Measurements from ENCODE around the gene CENPT.
"Not testable (repeated sequence)": the region's sequence is repeated elsewhere in the genome, so short reads cannot be mapped to it uniquely, and the experiment has no call there.

Gene CENPT

GRCh38 chr16:67874372-67874771 lies 26.9 kb upstream of the CENPT start:
- DNase-seq, result no peak

- no peak for DNase-seq
These were observed 26.2 kb upstream of the CENPT start for GRCh38 chr16:67873435-67874370.

- DNase-seq, result peak; percentile 83
These were observed 25.3 kb upstream of the CENPT start, which contains the start of gene EDC4 for GRCh38 chr16:67872631-67873434. EDC4 (plus strand) TSS chr16:67873052; CDS start chr16:67873262, 210 bp downstream.

GRCh38 chr16:67872131-67872630 lies 24.7 kb upstream of the CENPT start:
- DNase-seq, result no peak

GRCh38 chr16:67871256-67871655 lies 23.8 kb upstream of the CENPT start:
- no peak for DNase-seq

GRCh38 chr16:67869653-67870052 lies 22.2 kb upstream of the CENPT start:
- no peak for DNase-seq

GRCh38 chr16:67868290-67868689 lies 20.8 kb upstream of the CENPT start:
- no peak for DNase-seq

- DNase-seq, result no peak
These were observed 17.8 kb upstream of the CENPT start for GRCh38 chr16:67865318-67865717.

GRCh38 chr16:67864594-67864993 lies 17.1 kb upstream of the CENPT start:
- no peak for DNase-seq

- DNase-seq, result not testable (repeated sequence)
These were observed 16.6 kb upstream of the CENPT start for GRCh38 chr16:67864044-67864443.

- no peak for DNase-seq
These were observed 15.4 kb upstream of the CENPT start for GRCh38 chr16:67862623-67863583.

- no peak for DNase-seq
These were observed 14.4 kb upstream of the CENPT start for GRCh38 chr16:67861877-67862276.

GRCh38 chr16:67860589-67861398 lies 13.3 kb upstream of the CENPT start:
- no peak for DNase-seq

- no peak for DNase-seq
These were observed 11.0 kb upstream of the CENPT start for GRCh38 chr16:67858500-67858899.

- DNase-seq, result peak; percentile 19
These were observed 10.2 kb upstream of the CENPT start for GRCh38 chr16:67857547-67858233.

- DNase-seq, result no peak
These were observed 9.5 kb upstream of the CENPT start for GRCh38 chr16:67856927-67857546.

GRCh38 chr16:67855789-67856188 lies 8.3 kb upstream of the CENPT start:
- DNase-seq, result no peak

GRCh38 chr16:67853670-67854069 lies 6.2 kb upstream of the CENPT start:
- no peak for DNase-seq

GRCh38 chr16:67848118-67848517 lies 625 bp upstream of the CENPT start:
- no peak for DNase-seq

All from effector CD4-positive, alpha-beta T cell (primary cell).